Peyer's patch (tissue), 4 donors: Measurements from ENCODE around the gene CD8B2.

Experiments used
- POLR2A ChIP-seq, 2 donors: fragments of 450-650 bp; IDR thresholded peaks; one replicate each; pipeline ENCODE4 v1.5.1; 2017; ENCODE audit warnings: antibody characterized with exemption in 2 of 2, mild to moderate bottlenecking in 2 of 2, moderate library complexity in 2 of 2
- TF ChIP-seq, protein P1 (sequence below), 6 experiments: fragments of 450-650 bp in 4 of 6; fragments of 200-600 bp in 2 of 6; sonication (generic) in 1 of 6; IDR thresholded peaks; one replicate each; pipeline ENCODE4 v1.5.1; 2017 to 2019; ENCODE audit warnings: antibody characterized with exemption in 6 of 6, mild to moderate bottlenecking in 3 of 6, moderate library complexity in 1 of 6

DNA sequence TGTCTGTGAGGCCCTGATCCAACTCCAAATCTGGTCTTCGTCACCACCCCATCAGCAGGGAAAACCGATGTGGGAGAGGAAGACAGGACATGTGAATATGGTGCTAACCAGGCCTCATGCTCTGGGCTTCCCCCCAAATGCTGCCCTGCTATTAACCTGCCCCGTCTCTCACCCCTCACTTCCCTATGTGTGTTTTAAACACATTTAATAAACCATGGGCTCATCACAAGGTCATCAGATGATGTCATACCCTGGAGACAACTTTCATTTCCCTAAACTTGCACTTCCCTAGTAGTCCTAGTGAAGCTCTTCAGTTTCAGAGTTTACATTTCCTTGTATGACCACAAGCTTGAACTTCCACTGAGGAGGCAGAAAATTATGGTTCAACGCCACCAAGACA, 49.9 kb downstream of the CD8B2 start:
- TF ChIP-seq, protein P1, sequence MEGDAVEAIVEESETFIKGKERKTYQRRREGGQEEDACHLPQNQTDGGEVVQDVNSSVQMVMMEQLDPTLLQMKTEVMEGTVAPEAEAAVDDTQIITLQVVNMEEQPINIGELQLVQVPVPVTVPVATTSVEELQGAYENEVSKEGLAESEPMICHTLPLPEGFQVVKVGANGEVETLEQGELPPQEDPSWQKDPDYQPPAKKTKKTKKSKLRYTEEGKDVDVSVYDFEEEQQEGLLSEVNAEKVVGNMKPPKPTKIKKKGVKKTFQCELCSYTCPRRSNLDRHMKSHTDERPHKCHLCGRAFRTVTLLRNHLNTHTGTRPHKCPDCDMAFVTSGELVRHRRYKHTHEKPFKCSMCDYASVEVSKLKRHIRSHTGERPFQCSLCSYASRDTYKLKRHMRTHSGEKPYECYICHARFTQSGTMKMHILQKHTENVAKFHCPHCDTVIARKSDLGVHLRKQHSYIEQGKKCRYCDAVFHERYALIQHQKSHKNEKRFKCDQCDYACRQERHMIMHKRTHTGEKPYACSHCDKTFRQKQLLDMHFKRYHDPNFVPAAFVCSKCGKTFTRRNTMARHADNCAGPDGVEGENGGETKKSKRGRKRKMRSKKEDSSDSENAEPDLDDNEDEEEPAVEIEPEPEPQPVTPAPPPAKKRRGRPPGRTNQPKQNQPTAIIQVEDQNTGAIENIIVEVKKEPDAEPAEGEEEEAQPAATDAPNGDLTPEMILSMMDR (IDR thresholded peaks at IDR 0.05), result no peak
- TF ChIP-seq POLR2A (IDR thresholded peaks at IDR 0.05), result no peak
